ENCODE results near the gene KLHDC3.

KLHDC3 gene

GRCh38 chr6:43009124-43009523, 4.9 kb upstream of the KLHDC3 start:
- peak; percentile 76 for TF ChIP-seq CTCF (conservative IDR thresholded peaks at IDR 0.05)
- no peak overlapping the region for H3K27ac ChIP-seq

GRCh38 chr6:43011207-43011606, 2.8 kb upstream of the KLHDC3 start:
- TF ChIP-seq CTCF (conservative IDR thresholded peaks at IDR 0.05) = no peak
- no peak overlapping the region for H3K27ac ChIP-seq

GRCh38 chr6:43012364-43012763, 1.7 kb upstream of the KLHDC3 start:
- TF ChIP-seq CTCF (conservative IDR thresholded peaks at IDR 0.05) = no peak
- H3K27ac ChIP-seq = no peak overlapping the region

- no peak for TF ChIP-seq CTCF (conservative IDR thresholded peaks at IDR 0.05)
Observed at GRCh38 chr6:43013097-43013842, 779 bp upstream of the KLHDC3 start.

GRCh38 chr6:43014434-43014909, 423 bp downstream of the KLHDC3 start:
- peak overlapping the region; percentile 69 for H3K27ac ChIP-seq
- no peak for TF ChIP-seq CTCF (conservative IDR thresholded peaks at IDR 0.05)

More at GRCh38 chr6:43013097-43013842, 779 bp upstream of the KLHDC3 start:
- peak overlapping the region; percentile 69 for H3K27ac ChIP-seq

GRCh38 chr6:43016176-43016942, 2.3 kb downstream of the KLHDC3 start:
- no peak for TF ChIP-seq CTCF (conservative IDR thresholded peaks at IDR 0.05)
- H3K27ac ChIP-seq = no peak overlapping the region

GRCh38 chr6:43016943-43017334, 2.9 kb downstream of the KLHDC3 start:
- no peak overlapping the region for H3K27ac ChIP-seq
- TF ChIP-seq CTCF (conservative IDR thresholded peaks at IDR 0.05) = no peak
